Activated CD4-positive, alpha-beta T cell treated with anti-CD3 and anti-CD28 coated beads, Interleukin-2, amount 10 ng/mL, durations not matched to agents 7 days and 5 days (primary cell): Measurements from ENCODE around the gene PDE4DIP. TPM values are rescaled to one million over a fixed set of nuclear protein-coding genes. Genes with fewer than 3 reads are reported as not detected.
"Not testable (repeated sequence)": the region's sequence is repeated elsewhere in the genome, so short reads cannot be mapped to it uniquely, and the experiment has no call there.

Source experiments
- CTCF ChIA-PET: fragments of 350-600 bp; sonication (Branson Sonifier 250); formaldehyde crosslinking; loops from one replicate; lab custom pipeline; 2021; ENCODE audit warnings: antibody characterized with exemption; lab: Charles Lee
- POLR2A ChIA-PET: fragments of 350-600 bp; sonication (Branson Sonifier 250); formaldehyde crosslinking; loops from one replicate; lab custom pipeline; 2021; ENCODE audit warnings: antibody characterized with exemption; lab: Charles Lee
- DNase-seq: peaks from one replicate; pipeline ENCODE4 v3.0.0-alpha.2; 2020
- H3K27ac Mint-ChIP-seq: one replicate; pipeline ENCODE4 v1.8.0; 2021; ENCODE audit warnings: mild to moderate bottlenecking, moderate library complexity, mixed read lengths
- H3K27me3 Mint-ChIP-seq: one replicate; pipeline ENCODE4 v1.8.0; 2021; ENCODE audit warnings: mixed read lengths
- H3K36me3 Mint-ChIP-seq: one replicate; pipeline ENCODE4 v1.8.0; 2021; ENCODE audit warnings: low read depth, mixed read lengths
- H3K4me1 Mint-ChIP-seq: one replicate; pipeline ENCODE4 v1.8.0; 2021; ENCODE audit warnings: mixed read lengths
- H3K4me3 Mint-ChIP-seq: one replicate; pipeline ENCODE4 v1.8.0; 2021; ENCODE audit warnings: mild to moderate bottlenecking, moderate library complexity, mixed read lengths
- H3K9me3 Mint-ChIP-seq: one replicate; pipeline ENCODE4 v1.8.0; 2021; ENCODE audit warnings: mixed read lengths
- total RNA-seq, 2 experiments: library from RNA; stranded (reverse); gene quantifications; one replicate each; pipeline ENCODE4 v1.2.3, GENCODE V29; 2021

PDE4DIP gene
- total RNA-seq, 2 experiments from 2014 or later, result 30.2 to 30.6 TPM

DNA sequence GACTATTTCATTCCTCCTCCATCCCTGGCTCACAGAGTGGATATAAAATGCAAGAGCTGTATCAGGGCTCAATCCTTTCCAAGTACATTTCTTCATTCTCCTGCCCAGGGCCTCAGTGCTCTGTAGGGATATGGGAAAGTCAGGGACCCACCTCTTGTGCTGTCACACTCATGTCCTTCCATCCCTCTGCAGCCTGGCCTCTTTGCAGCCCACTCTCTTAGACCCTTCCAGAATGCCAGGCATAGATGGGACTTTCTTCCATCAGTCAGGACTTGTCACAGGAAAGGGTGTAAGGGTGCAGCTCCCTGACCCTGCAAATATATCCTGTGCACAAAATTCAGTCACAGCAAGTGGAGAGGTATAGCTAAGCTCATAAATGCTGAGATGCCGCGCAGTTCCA is 172.4 kb downstream of the PDE4DIP start:
- POLR2A ChIA-PET, H3K4me1 Mint-ChIP-seq, CTCF ChIA-PET, H3K9me3 Mint-ChIP-seq, H3K27ac Mint-ChIP-seq, H3K36me3 Mint-ChIP-seq, DNase-seq, H3K27me3 Mint-ChIP-seq, H3K4me3 Mint-ChIP-seq: not testable (repeated sequence)

- H3K4me3 Mint-ChIP-seq, DNase-seq, H3K27ac Mint-ChIP-seq, H3K4me1 Mint-ChIP-seq, H3K27me3 Mint-ChIP-seq, H3K36me3 Mint-ChIP-seq, POLR2A ChIA-PET, CTCF ChIA-PET, H3K9me3 Mint-ChIP-seq: not testable (repeated sequence)
Measured at GRCh38 chr1:149018577-149018976, 174.3 kb downstream of the PDE4DIP start.

GRCh38 chr1:149024327-149024726 is 180.1 kb downstream of the PDE4DIP start:
- H3K9me3 Mint-ChIP-seq, H3K27me3 Mint-ChIP-seq, H3K36me3 Mint-ChIP-seq, H3K4me1 Mint-ChIP-seq, H3K4me3 Mint-ChIP-seq, POLR2A ChIA-PET, DNase-seq, CTCF ChIA-PET, H3K27ac Mint-ChIP-seq: not testable (repeated sequence)

GRCh38 chr1:149033916-149034315 is 189.7 kb downstream of the PDE4DIP start:
- H3K27me3 Mint-ChIP-seq, H3K27ac Mint-ChIP-seq, POLR2A ChIA-PET, H3K4me1 Mint-ChIP-seq, DNase-seq, CTCF ChIA-PET, H3K36me3 Mint-ChIP-seq, H3K4me3 Mint-ChIP-seq, H3K9me3 Mint-ChIP-seq: not testable (repeated sequence)

GRCh38 chr1:149043056-149043455 is 198.8 kb downstream of the PDE4DIP start:
- H3K9me3 Mint-ChIP-seq, H3K27ac Mint-ChIP-seq, H3K4me1 Mint-ChIP-seq, H3K4me3 Mint-ChIP-seq, H3K36me3 Mint-ChIP-seq, DNase-seq, H3K27me3 Mint-ChIP-seq, POLR2A ChIA-PET, CTCF ChIA-PET: not testable (repeated sequence)

- H3K4me3 Mint-ChIP-seq, H3K27me3 Mint-ChIP-seq, POLR2A ChIA-PET, H3K4me1 Mint-ChIP-seq, DNase-seq, CTCF ChIA-PET, H3K9me3 Mint-ChIP-seq: not testable (repeated sequence)
- H3K27ac Mint-ChIP-seq, result peak overlapping the region; percentile 36
- peaks cover 10% of the 10 kb centered on the region for H3K36me3 Mint-ChIP-seq
Measured at GRCh38 chr1:149064611-149065010, 220.4 kb downstream of the PDE4DIP start.

GRCh38 chr1:149075505-149076127 is 231.4 kb downstream of the PDE4DIP start:
- POLR2A ChIA-PET, CTCF ChIA-PET, H3K36me3 Mint-ChIP-seq, DNase-seq, H3K4me1 Mint-ChIP-seq, H3K9me3 Mint-ChIP-seq, H3K4me3 Mint-ChIP-seq, H3K27me3 Mint-ChIP-seq: not testable (repeated sequence)
- H3K27ac Mint-ChIP-seq, result peak overlapping the region; percentile 4

Other genes starting within 250 kb of the PDE4DIP start
- gene NBPF14, start 248.4 kb upstream of the PDE4DIP start, total RNA-seq, result 10 to 100 TPM; 16.8 to 20.6 TPM
- gene NUDT4B, start 95.7 kb upstream of the PDE4DIP start, total RNA-seq, result under 1 TPM; 0.40 to 0.52 TPM